Measurements from ENCODE around the gene S100A5.
A peak's percentile ranks its signal among the peaks of the same experiment; 100 is the strongest.

Gene S100A5

GRCh38 chr1:153506386-153506785 lies 34.3 kb downstream of the S100A5 start:
- no peak for ATAC-seq

- ATAC-seq, result no peak
Observed at GRCh38 chr1:153505576-153505975, 35.2 kb downstream of the S100A5 start.

GRCh38 chr1:153503766-153504165 lies 37.0 kb downstream of the S100A5 start:
- ATAC-seq, result no peak

- ATAC-seq, result no peak
Observed at GRCh38 chr1:153498746-153499145, 42.0 kb downstream of the S100A5 start.

- ATAC-seq, result no peak
Observed at GRCh38 chr1:153495536-153495935, 45.2 kb downstream of the S100A5 start.

GRCh38 chr1:153494976-153495535 lies 45.7 kb downstream of the S100A5 start:
- ATAC-seq, result peak; percentile 65 to 69

- no peak for ATAC-seq
Observed at GRCh38 chr1:153493343-153493960, 47.3 kb downstream of the S100A5 start.

- ATAC-seq, result no peak
Observed at GRCh38 chr1:153490272-153491051, 50.3 kb downstream of the S100A5 start.

GRCh38 chr1:153488731-153489130 lies 52.0 kb downstream of the S100A5 start:
- ATAC-seq, result no peak

- ATAC-seq, result no peak
Observed at GRCh38 chr1:153487707-153488106, 53.0 kb downstream of the S100A5 start.

Data from activated CD4-positive, CD25-positive, alpha-beta regulatory T cell treated with anti-CD3 and anti-CD28 coated beads, Interleukin-2, amount 50 U/mL, for 24 hours (primary cell).